GM13976 (cell line): ENCODE data around the gene PDGFC.

Experiments
- DNase-seq: peaks from one replicate; pipeline ENCODE4 v3.0.0; 2012; ENCODE audit warnings: low spot score
- CTCF ChIP-seq: IDR thresholded peaks from 2 replicates; pipeline ENCODE4 v1.5.1; 2012; ENCODE audit warnings: borderline replicate concordance, mild to moderate bottlenecking; ENCODE audit not compliant: insufficient read depth; ENCODE audit errors: extremely low read depth, missing control alignments, control extremely low read depth
- in situ Hi-C: fragments of 300-500 bp; cut with MboI; formaldehyde crosslinking; loops from one replicate; pipeline ENCODE4 v1.12.0; 2022; ENCODE audit warnings: low sequenced_read_pairs, mixed read lengths, inconsistent platforms; ENCODE audit not compliant: unreplicated experiment

PDGFC gene

GRCh38 chr4:156732634-156733033 lies 239.0 kb downstream of the PDGFC start:
- DNase-seq, result no peak
- in situ Hi-C loops, result no loop called here
- no peak for TF ChIP-seq CTCF

- in situ Hi-C loops, result no loop called here
- no peak for TF ChIP-seq CTCF
Observed at GRCh38 chr4:156729416-156729815, 242.2 kb downstream of the PDGFC start.

GRCh38 chr4:156725257-156725656 lies 246.3 kb downstream of the PDGFC start:
- in situ Hi-C loops, result no loop called here
- no peak for TF ChIP-seq CTCF
- DNase-seq, result no peak

More at GRCh38 chr4:156729416-156729815, 242.2 kb downstream of the PDGFC start:
- no peak for DNase-seq

GRCh38 chr4:156723951-156724668 lies 247.5 kb downstream of the PDGFC start:
- no peak for DNase-seq
- in situ Hi-C loops, result no loop called here
- no peak for TF ChIP-seq CTCF

- in situ Hi-C loops, result no loop called here
- TF ChIP-seq CTCF, result no peak
- no peak for DNase-seq
Observed at GRCh38 chr4:156718226-156718625, 253.4 kb downstream of the PDGFC start.

- DNase-seq, result no peak
- no peak for TF ChIP-seq CTCF
- in situ Hi-C loops, result no loop called here
Observed at GRCh38 chr4:156711193-156711590, 260.4 kb downstream of the PDGFC start.
